ENCODE measurements around the gene TUBA3E. TPM values are rescaled to one million over a fixed set of nuclear protein-coding genes. Genes with fewer than 3 reads are reported as not detected.
"Not testable (repeated sequence)": the region's sequence is repeated elsewhere in the genome, so short reads cannot be mapped to it uniquely, and the experiment has no call there.

TUBA3E gene
- polyA plus RNA-seq, 1 donor from 2014 or later: not detected

DNA sequence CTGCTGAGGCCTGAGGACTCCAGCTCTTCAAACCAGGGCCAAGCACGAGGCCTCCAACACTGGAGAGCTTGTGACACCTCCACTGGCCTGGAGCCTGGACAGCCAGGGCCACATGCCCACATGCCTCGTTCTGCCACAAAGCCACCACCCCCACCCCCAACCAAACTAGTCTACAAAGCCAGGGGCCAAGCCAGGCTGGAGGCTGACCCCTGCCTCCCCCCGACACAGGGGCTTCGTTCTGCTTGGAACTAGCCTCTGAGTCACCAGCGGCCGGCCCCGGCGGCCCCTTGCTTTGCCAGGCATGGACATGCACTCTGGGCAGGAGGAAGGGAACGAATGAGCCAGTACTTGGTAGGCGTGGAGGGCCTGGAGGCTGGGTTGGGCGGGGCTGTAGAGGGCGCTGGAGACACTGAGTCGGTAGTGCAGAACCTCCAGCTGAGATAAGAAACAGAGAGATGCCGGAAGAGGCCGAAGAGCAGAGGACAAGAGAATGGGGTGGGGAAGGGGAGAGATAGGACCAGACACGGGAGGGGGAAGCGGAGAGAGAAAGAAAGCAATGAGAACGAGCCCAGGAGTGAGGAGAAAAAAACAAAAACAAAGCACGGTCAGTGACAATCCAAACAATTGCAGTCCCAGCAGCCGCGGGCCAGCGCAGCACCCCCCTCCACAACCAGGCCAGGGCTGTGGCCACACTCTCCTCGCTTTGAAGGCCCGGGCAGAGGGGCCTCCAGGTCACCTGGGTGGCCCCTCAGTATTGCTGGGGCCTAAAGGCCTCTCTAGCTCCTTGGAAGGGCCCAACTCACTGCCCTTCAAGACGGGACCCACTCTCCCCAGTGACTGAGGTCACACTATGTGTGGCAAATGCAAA, 37.2 kb downstream of the TUBA3E start:
- not testable (repeated sequence) for H3K9me3 ChIP-seq (ENCODE audit: low read length); H3K27ac ChIP-seq (ENCODE audit: low read length); H4K20me1 ChIP-seq (ENCODE audit: insufficient read depth); H3F3A ChIP-seq (ENCODE audit: insufficient read depth, low read length, poor library complexity, severe bottlenecking); H3K4me3 ChIP-seq (ENCODE audit: low read length); H3K27me3 ChIP-seq (ENCODE audit: insufficient read depth, low read depth, low read length); H3K9me2 ChIP-seq (ENCODE audit: insufficient read depth, low read length); H3K36me3 ChIP-seq (ENCODE audit: insufficient read depth, low read length); H3K4me2 ChIP-seq (ENCODE audit: low read length); H2AFZ ChIP-seq (ENCODE audit: low read depth, low read length); H3K9ac ChIP-seq (ENCODE audit: low read length); H3K79me2 ChIP-seq (replicated peaks; ENCODE audit: insufficient read depth, low read length)

DNA sequence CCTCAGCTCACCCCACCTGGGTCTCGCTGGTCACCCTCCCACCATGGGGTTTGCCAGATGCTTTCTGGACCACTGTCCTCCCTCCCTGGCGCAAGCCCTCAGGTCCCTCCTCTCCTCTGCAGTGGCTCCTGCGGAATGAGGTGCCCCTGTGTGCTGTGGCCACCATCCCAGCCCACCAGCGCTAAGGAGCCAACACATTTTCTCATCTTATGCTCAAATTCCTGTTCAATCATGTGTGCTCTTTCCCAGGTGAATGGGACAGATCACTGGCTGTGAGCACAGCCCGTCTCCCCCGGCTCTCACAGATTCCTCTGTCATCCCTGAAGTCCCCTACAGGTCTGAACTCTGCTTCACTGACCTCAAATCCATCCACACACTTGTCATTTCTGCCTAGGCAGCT, 38.1 kb downstream of the TUBA3E start:
- no peaks in the 10 kb centered on the region for H4K20me1 ChIP-seq (ENCODE audit: insufficient read depth)
- no peaks in the 10 kb centered on the region for H3K27me3 ChIP-seq (ENCODE audit: insufficient read depth, low read depth, low read length)
- H3K27ac ChIP-seq (ENCODE audit: low read length): no peak overlapping the region
- TF ChIP-seq EZH2 (IDR thresholded peaks at IDR 0.05; ENCODE audit: borderline replicate concordance, insufficient read depth, low read length, poor library complexity, severe bottlenecking) (no peak), RAD21 (conservative IDR thresholded peaks at IDR 0.05) (no peak), SMC3 (conservative IDR thresholded peaks at IDR 0.05; ENCODE audit: poor library complexity) (no peak), EP300 (conservative IDR thresholded peaks at IDR 0.05; ENCODE audit: poor library complexity, severe bottlenecking) (no peak), TAF1 (IDR thresholded peaks at IDR 0.05; ENCODE audit: low read depth) (no peak), MXI1 (conservative IDR thresholded peaks at IDR 0.05; ENCODE audit: poor library complexity, severe bottlenecking) (no peak), POLR2AphosphoS5 (IDR thresholded peaks at IDR 0.05) (no peak)
- TF ChIP-seq, protein P1, sequence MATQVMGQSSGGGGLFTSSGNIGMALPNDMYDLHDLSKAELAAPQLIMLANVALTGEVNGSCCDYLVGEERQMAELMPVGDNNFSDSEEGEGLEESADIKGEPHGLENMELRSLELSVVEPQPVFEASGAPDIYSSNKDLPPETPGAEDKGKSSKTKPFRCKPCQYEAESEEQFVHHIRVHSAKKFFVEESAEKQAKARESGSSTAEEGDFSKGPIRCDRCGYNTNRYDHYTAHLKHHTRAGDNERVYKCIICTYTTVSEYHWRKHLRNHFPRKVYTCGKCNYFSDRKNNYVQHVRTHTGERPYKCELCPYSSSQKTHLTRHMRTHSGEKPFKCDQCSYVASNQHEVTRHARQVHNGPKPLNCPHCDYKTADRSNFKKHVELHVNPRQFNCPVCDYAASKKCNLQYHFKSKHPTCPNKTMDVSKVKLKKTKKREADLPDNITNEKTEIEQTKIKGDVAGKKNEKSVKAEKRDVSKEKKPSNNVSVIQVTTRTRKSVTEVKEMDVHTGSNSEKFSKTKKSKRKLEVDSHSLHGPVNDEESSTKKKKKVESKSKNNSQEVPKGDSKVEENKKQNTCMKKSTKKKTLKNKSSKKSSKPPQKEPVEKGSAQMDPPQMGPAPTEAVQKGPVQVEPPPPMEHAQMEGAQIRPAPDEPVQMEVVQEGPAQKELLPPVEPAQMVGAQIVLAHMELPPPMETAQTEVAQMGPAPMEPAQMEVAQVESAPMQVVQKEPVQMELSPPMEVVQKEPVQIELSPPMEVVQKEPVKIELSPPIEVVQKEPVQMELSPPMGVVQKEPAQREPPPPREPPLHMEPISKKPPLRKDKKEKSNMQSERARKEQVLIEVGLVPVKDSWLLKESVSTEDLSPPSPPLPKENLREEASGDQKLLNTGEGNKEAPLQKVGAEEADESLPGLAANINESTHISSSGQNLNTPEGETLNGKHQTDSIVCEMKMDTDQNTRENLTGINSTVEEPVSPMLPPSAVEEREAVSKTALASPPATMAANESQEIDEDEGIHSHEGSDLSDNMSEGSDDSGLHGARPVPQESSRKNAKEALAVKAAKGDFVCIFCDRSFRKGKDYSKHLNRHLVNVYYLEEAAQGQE (IDR thresholded peaks at IDR 0.05; ENCODE audit: borderline replicate concordance): no peak
- TF ChIP-seq, protein P2, sequence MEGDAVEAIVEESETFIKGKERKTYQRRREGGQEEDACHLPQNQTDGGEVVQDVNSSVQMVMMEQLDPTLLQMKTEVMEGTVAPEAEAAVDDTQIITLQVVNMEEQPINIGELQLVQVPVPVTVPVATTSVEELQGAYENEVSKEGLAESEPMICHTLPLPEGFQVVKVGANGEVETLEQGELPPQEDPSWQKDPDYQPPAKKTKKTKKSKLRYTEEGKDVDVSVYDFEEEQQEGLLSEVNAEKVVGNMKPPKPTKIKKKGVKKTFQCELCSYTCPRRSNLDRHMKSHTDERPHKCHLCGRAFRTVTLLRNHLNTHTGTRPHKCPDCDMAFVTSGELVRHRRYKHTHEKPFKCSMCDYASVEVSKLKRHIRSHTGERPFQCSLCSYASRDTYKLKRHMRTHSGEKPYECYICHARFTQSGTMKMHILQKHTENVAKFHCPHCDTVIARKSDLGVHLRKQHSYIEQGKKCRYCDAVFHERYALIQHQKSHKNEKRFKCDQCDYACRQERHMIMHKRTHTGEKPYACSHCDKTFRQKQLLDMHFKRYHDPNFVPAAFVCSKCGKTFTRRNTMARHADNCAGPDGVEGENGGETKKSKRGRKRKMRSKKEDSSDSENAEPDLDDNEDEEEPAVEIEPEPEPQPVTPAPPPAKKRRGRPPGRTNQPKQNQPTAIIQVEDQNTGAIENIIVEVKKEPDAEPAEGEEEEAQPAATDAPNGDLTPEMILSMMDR (IDR thresholded peaks at IDR 0.05; ENCODE audit: poor library complexity, severe bottlenecking): no peak
- no peaks in the 10 kb centered on the region for H3K9me3 ChIP-seq (ENCODE audit: low read length)
- H3K36me3 ChIP-seq (ENCODE audit: insufficient read depth, low read length): no peaks in the 10 kb centered on the region
- H2AFZ ChIP-seq (ENCODE audit: low read depth, low read length): no peak overlapping the region
- no peak overlapping the region for H3K9ac ChIP-seq (ENCODE audit: low read length)
- no peak overlapping the region for H3K4me3 ChIP-seq (ENCODE audit: low read length)
- no peaks in the 10 kb centered on the region for H3K79me2 ChIP-seq (replicated peaks; ENCODE audit: insufficient read depth, low read length)
- H3K4me2 ChIP-seq (ENCODE audit: low read length): no peak overlapping the region
- no peaks in the 10 kb centered on the region for H3F3A ChIP-seq (ENCODE audit: insufficient read depth, low read length, poor library complexity, severe bottlenecking)
- no peaks in the 10 kb centered on the region for H3K9me2 ChIP-seq (ENCODE audit: insufficient read depth, low read length)

DNA sequence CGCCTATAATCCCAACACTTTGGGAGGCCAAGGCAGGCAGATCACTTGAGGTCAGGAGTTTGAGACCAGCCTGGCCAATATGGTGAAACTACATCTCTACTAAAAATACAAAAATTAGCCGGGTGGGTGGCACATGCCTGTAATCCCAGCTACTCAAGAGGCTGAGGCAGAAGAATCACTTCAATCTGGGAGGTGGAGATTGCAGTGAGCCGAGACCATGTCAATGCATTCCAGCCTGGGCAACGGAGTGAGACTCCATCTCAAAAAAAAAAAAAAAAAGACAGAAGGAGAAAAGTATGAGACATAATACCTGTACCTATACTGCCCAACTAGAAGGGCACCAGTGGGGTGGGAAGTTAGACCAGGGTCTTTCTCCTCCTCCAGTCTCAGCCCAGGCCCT, 38.9 kb downstream of the TUBA3E start:
- not testable (repeated sequence) for H3K9ac ChIP-seq (ENCODE audit: low read length); H3K27ac ChIP-seq (ENCODE audit: low read length); H3K9me3 ChIP-seq (ENCODE audit: low read length); H3K9me2 ChIP-seq (ENCODE audit: insufficient read depth, low read length); H3F3A ChIP-seq (ENCODE audit: insufficient read depth, low read length, poor library complexity, severe bottlenecking); H3K79me2 ChIP-seq (replicated peaks; ENCODE audit: insufficient read depth, low read length); H3K27me3 ChIP-seq (ENCODE audit: insufficient read depth, low read depth, low read length); H3K36me3 ChIP-seq (ENCODE audit: insufficient read depth, low read length); H4K20me1 ChIP-seq (ENCODE audit: insufficient read depth); H3K4me2 ChIP-seq (ENCODE audit: low read length); H2AFZ ChIP-seq (ENCODE audit: low read depth, low read length); H3K4me3 ChIP-seq (ENCODE audit: low read length)

All from neural cell (in vitro differentiated cells).